Osteoblast (primary cell): ENCODE results near the gene PTPRN2. TPM values are rescaled to one million over a fixed set of nuclear protein-coding genes. Genes with fewer than 3 reads are reported as not detected.

Source experiments
- DNase-seq: peaks from one replicate; pipeline ENCODE4 v3.0.0; 2011; ENCODE audit warnings: low spot score, mixed read lengths; ENCODE audit not compliant: insufficient read length; ENCODE audit errors: missing footprints
- H2AFZ ChIP-seq: 2 replicates; pipeline ENCODE4 v1.6.0; 2011; ENCODE audit warnings: mild to moderate bottlenecking, low read length
- H3K27ac ChIP-seq: 2 replicates; pipeline ENCODE4 v1.5.1; 2011; ENCODE audit warnings: mild to moderate bottlenecking, low read depth, low read length, moderate library complexity
- H3K27me3 ChIP-seq: 2 replicates; pipeline ENCODE4 v1.6.0; 2012; ENCODE audit warnings: mild to moderate bottlenecking, control low read depth, inconsistent platforms, low read length, moderate library complexity; ENCODE audit not compliant: insufficient read depth
- H3K36me3 ChIP-seq: 2 replicates; pipeline ENCODE4 v1.5.1; 2011; ENCODE audit warnings: mild to moderate bottlenecking, low read length, control low read depth, moderate library complexity; ENCODE audit not compliant: insufficient read depth
- H3K4me1 ChIP-seq: 2 replicates; pipeline ENCODE4 v1.5.1; 2011; ENCODE audit warnings: mild to moderate bottlenecking, low read length, control low read depth, moderate library complexity; ENCODE audit not compliant: insufficient read depth
- H3K4me2 ChIP-seq: 2 replicates; pipeline ENCODE4 v1.6.0; 2011; ENCODE audit warnings: mild to moderate bottlenecking, low read length; ENCODE audit not compliant: insufficient read depth
- H3K4me3 ChIP-seq: fragments of 200-600 bp; sonication (generic); 3 replicates; pipeline ENCODE4 v1.5.1; 2012; ENCODE audit warnings: mild to moderate bottlenecking, low read length, inconsistent platforms; ENCODE audit not compliant: insufficient read depth
- H3K79me2 ChIP-seq: 2 replicates; pipeline ENCODE4 v1.6.0; 2012; ENCODE audit warnings: mild to moderate bottlenecking, low read length, control low read depth, inconsistent platforms; ENCODE audit not compliant: insufficient read depth
- H3K9me3 ChIP-seq: 2 replicates; pipeline ENCODE4 v1.5.1; 2011; ENCODE audit warnings: low read depth, low read length, control low read depth
- H4K20me1 ChIP-seq: 2 replicates; pipeline ENCODE4 v1.6.0; 2012; ENCODE audit warnings: mild to moderate bottlenecking, low read length, control low read depth; ENCODE audit not compliant: insufficient read depth
- total RNA-seq: library from RNA; depleted of rRNA; stranded (reverse); fragments of >200 nt; gene quantifications from 2 replicates; pipeline ENCODE4 v1.2.3, GENCODE V29; 2012
- TF ChIP-seq, protein P1 (sequence below): IDR thresholded peaks from 2 replicates; pipeline ENCODE4 v1.5.1; 2011; ENCODE audit warnings: mild to moderate bottlenecking, low read depth, low read length, moderate library complexity; ENCODE audit errors: extremely low read depth

Gene PTPRN2
- total RNA-seq, 1 donor: 0.36 TPM

DNA sequence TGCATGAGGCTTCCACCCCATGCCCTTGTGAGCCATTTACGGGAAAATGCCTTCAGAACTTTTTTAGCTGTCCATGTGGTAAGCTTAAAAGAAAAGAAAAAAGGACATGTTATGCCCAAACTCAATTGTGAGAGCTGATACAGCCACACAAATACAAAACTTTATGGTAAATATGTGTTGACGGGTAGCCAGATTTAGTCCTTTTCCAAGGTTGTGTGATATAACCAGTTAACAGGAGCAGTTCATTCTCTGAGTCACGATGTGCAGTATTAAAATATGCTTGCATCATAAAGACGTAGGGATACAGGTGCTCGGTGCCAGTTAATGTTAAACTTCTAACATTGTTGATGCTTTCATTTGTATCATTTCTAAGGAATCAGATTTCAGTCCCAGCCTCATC lies 900.5 kb downstream of the PTPRN2 start:
- Histone ChIP-seq H3K27ac (no peak overlapping the region), H3K4me2 (no peak overlapping the region), H3K4me1 (no peaks in the 10 kb centered on the region), H3K9me3 (no peaks in the 10 kb centered on the region), H3K27me3 (peaks cover 54% of the 10 kb centered on the region), H4K20me1 (no peaks in the 10 kb centered on the region), H2AFZ (no peak overlapping the region), H3K36me3 (no peaks in the 10 kb centered on the region), H3K4me3 (no peak overlapping the region), H3K79me2 (no peaks in the 10 kb centered on the region)
- peak; percentile 76 for DNase-seq
- TF ChIP-seq, protein P1, sequence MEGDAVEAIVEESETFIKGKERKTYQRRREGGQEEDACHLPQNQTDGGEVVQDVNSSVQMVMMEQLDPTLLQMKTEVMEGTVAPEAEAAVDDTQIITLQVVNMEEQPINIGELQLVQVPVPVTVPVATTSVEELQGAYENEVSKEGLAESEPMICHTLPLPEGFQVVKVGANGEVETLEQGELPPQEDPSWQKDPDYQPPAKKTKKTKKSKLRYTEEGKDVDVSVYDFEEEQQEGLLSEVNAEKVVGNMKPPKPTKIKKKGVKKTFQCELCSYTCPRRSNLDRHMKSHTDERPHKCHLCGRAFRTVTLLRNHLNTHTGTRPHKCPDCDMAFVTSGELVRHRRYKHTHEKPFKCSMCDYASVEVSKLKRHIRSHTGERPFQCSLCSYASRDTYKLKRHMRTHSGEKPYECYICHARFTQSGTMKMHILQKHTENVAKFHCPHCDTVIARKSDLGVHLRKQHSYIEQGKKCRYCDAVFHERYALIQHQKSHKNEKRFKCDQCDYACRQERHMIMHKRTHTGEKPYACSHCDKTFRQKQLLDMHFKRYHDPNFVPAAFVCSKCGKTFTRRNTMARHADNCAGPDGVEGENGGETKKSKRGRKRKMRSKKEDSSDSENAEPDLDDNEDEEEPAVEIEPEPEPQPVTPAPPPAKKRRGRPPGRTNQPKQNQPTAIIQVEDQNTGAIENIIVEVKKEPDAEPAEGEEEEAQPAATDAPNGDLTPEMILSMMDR: no peak

- H3K9me3 ChIP-seq: no peaks in the 10 kb centered on the region
- H3K36me3 ChIP-seq: no peaks in the 10 kb centered on the region
- DNase-seq: no peak
- no peaks in the 10 kb centered on the region for H3K79me2 ChIP-seq
- no peaks in the 10 kb centered on the region for H4K20me1 ChIP-seq
- TF ChIP-seq, protein P1: no peak
- no peak overlapping the region for H2AFZ ChIP-seq
- peaks cover 55% of the 10 kb centered on the region for H3K27me3 ChIP-seq
- no peak overlapping the region for H3K4me2 ChIP-seq
- H3K4me1 ChIP-seq: no peaks in the 10 kb centered on the region
- no peak overlapping the region for H3K27ac ChIP-seq
- H3K4me3 ChIP-seq: no peak overlapping the region
Observed at GRCh38 chr7:157686285-157686894, 901.2 kb downstream of the PTPRN2 start.

DNA sequence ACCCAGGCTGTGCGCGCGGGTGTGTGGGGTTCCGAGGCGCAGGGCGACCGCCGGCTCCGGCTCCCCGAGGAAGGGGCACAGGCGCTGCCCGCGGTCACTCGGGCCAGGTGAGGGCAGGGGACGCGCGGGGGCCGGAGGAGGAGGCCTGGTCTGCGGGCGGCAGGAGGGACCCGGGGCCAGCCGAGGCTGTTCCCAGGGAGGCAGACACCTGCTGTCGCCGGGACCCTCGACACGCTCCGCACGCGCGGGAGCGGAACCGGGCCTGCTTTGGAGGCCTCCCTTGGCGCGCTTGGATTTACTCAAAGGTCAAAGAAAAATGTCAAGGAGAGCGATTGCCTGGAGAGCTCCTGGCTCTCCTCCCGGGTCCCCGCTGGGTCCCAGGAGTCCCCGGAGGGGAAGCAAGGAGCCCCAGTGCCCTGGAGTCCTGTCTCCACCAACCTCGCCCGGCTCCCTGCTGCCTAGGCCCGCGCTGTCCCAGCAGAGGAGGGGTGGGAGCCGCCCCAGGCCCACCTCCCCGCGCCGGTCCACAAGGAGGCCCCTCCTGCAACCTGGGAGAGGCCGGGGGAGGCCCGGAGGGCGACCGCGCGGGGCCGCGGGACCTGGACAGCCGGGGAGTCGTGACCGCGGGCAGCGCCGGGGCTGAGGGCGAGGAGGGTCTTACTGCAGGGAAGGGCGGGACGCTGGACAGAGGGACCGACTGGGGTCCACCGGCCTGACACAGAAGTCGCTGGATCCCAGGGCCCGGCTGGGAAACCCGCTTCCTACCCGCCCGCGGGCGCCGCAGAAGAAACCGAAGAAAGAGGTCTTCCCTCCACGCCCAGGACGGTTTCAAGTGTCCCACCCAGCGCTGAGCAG lies 902.0 kb downstream of the PTPRN2 start:
- H3K9me3 ChIP-seq: no peaks in the 10 kb centered on the region
- no peaks in the 10 kb centered on the region for H4K20me1 ChIP-seq
- TF ChIP-seq, protein P1: no peak
- H3K4me3 ChIP-seq: no peak overlapping the region
- H3K4me1 ChIP-seq: no peaks in the 10 kb centered on the region
- H3K4me2 ChIP-seq: no peak overlapping the region
- no peaks in the 10 kb centered on the region for H3K79me2 ChIP-seq
- no peaks in the 10 kb centered on the region for H3K36me3 ChIP-seq
- no peak overlapping the region for H2AFZ ChIP-seq
- no peak overlapping the region for H3K27ac ChIP-seq
- H3K27me3 ChIP-seq: peaks cover 55% of the 10 kb centered on the region
- peak; percentile 84 for DNase-seq

DNA sequence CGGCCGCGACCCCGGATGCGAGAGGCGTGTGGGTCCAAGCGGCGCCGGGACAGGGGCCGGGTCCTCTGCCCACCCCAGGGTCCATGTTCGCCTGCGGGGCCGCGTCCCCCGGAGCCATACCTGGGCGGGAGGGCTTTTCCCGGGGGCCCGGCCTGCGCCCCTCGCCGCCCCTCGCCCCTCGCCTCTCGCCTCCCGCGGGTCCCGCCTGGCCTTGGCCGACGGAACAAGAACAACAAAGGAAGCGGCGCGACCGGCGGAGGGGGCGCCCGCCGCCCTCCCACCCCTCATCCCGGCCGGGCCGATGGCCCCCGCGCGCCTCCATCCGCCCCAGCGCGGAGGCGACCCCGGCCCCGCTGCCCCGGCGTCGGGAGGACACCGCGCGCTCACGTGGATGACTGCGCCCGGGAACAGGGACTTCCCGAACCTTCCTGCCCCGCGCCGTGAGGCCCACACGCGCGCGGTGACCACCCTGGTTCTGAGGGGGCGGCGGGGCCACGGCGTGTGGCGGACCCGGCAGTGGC lies 902.7 kb downstream of the PTPRN2 start:
- Histone ChIP-seq H3K9me3 (no peaks in the 10 kb centered on the region), H3K4me2 (no peak overlapping the region), H3K4me3 (no peak overlapping the region), H2AFZ (no peak overlapping the region), H3K27me3 (peaks cover 55% of the 10 kb centered on the region), H4K20me1 (no peaks in the 10 kb centered on the region), H3K4me1 (no peaks in the 10 kb centered on the region), H3K36me3 (no peaks in the 10 kb centered on the region), H3K79me2 (no peaks in the 10 kb centered on the region), H3K27ac (no peak overlapping the region)
- DNase-seq: no peak
- TF ChIP-seq, protein P1: no peak
